Mucosa of stomach (tissue), 1 donor: Measurements from ENCODE around the gene NME7.
"Not testable (repeated sequence)": the region's sequence is repeated elsewhere in the genome, so short reads cannot be mapped to it uniquely, and the experiment has no call there.

Experiments used
- H3K27me3 ChIP-seq: one replicate; pipeline ENCODE4 v1.7.0; 2013; ENCODE audit warnings: mild to moderate bottlenecking, low read length; ENCODE audit not compliant: control insufficient read depth, insufficient read depth
- H3K36me3 ChIP-seq: one replicate; pipeline ENCODE4 v1.7.0; 2013; ENCODE audit warnings: low read length; ENCODE audit not compliant: control insufficient read depth, insufficient read depth
- H3K4me1 ChIP-seq: one replicate; pipeline ENCODE4 v1.7.0; 2013; ENCODE audit warnings: mild to moderate bottlenecking, low read length; ENCODE audit not compliant: control insufficient read depth, insufficient read depth
- H3K4me3 ChIP-seq: one replicate; pipeline ENCODE4 v1.7.0; 2013; ENCODE audit warnings: low read length
- H3K9ac ChIP-seq: one replicate; pipeline ENCODE4 v1.7.0; 2013; ENCODE audit warnings: mild to moderate bottlenecking, low read length, moderate library complexity
- H3K9me3 ChIP-seq: one replicate; pipeline ENCODE4 v1.7.0; 2013; ENCODE audit warnings: mild to moderate bottlenecking, low read length, moderate library complexity; ENCODE audit not compliant: control insufficient read depth
- donor health status: Pancreatic carcinoma.

The NME7 gene

GRCh38 chr1:169200319-169200718 is 167.3 kb downstream of the NME7 start:
- H3K9ac ChIP-seq, result no peak overlapping the region
- no peaks in the 10 kb centered on the region for H3K9me3 ChIP-seq
- H3K4me3 ChIP-seq, result no peak overlapping the region
- H3K27me3 ChIP-seq, result no peaks in the 10 kb centered on the region
- H3K36me3 ChIP-seq, result no peaks in the 10 kb centered on the region
- no peaks in the 10 kb centered on the region for H3K4me1 ChIP-seq

DNA sequence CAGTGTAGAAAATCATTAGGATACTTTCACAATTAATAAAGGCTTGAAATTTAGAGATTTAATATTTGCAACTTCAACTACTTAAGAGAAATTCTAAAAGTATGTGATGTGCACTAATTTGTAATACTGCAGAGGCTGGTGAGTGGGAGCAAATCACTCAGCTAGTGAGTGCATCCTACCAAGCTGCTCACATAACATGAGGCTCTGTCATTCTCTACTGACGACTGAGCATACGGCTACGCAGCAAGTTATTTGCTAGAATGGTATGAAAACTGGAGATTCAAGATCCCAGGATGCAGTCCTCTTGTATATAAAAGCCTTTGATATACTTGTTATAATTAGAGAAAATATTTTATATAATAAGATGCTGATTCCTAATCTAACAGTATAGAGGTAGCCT is 171.0 kb downstream of the NME7 start:
- H3K4me3 ChIP-seq, result no peak overlapping the region
- H3K9me3 ChIP-seq, result no peaks in the 10 kb centered on the region
- H3K36me3 ChIP-seq, result no peaks in the 10 kb centered on the region
- no peaks in the 10 kb centered on the region for H3K27me3 ChIP-seq
- no peak overlapping the region for H3K9ac ChIP-seq
- H3K4me1 ChIP-seq, result no peaks in the 10 kb centered on the region

GRCh38 chr1:169196161-169196560 is 171.4 kb downstream of the NME7 start:
- Histone ChIP-seq H3K36me3 (no peaks in the 10 kb centered on the region), H3K27me3 (no peaks in the 10 kb centered on the region), H3K9ac (no peak overlapping the region), H3K9me3 (no peaks in the 10 kb centered on the region), H3K4me3 (no peak overlapping the region), H3K4me1 (no peaks in the 10 kb centered on the region)

- no peaks in the 10 kb centered on the region for H3K36me3 ChIP-seq
- no peak overlapping the region for H3K4me3 ChIP-seq
- no peaks in the 10 kb centered on the region for H3K9me3 ChIP-seq
- no peaks in the 10 kb centered on the region for H3K27me3 ChIP-seq
- no peak overlapping the region for H3K9ac ChIP-seq
- no peaks in the 10 kb centered on the region for H3K4me1 ChIP-seq
These were observed 174.3 kb downstream of the NME7 start for GRCh38 chr1:169193191-169193850.

DNA sequence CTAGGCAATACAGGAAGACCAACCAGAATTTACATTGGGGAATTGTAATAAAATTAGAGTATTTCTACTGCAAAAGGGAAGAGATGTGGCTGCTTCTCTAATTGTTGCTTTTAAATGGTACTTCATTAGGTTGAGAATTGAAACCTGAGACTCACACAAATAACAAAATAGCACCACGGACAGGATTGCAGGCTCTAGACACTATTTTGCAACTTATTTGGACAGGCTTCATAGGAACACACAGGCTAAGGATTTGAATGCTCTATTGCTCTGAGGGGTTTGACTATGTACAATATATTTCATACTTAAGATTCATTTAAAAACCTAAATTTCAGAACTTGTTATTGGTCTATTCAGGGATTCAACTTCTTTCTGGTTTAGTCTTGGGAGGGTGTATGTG is 181.5 kb downstream of the NME7 start:
- H3K36me3 ChIP-seq, result no peaks in the 10 kb centered on the region
- no peak overlapping the region for H3K4me3 ChIP-seq

DNA sequence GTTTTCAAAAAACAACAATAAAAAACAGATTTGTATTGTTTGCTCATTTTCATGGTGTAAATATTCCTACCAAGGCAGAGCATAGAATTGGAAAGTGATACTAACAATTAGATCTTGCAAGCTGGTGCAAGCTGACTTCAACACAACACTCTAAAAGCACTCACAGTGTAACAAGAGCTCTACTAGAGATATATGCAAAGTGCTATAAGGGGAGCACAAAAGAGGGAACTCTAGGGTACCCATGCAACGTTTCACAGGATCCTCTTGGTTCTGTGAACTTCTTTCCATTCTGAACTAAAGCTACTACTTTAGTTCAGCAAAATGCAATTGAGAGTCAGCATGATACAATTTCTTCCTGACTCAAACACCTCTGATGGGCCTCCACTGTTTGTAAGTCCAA is 182.8 kb downstream of the NME7 start:
- Histone ChIP-seq H3K36me3 (no peaks in the 10 kb centered on the region), H3K9ac (no peak overlapping the region), H3K27me3 (no peaks in the 10 kb centered on the region), H3K4me3 (no peak overlapping the region), H3K4me1 (no peaks in the 10 kb centered on the region), H3K9me3 (no peaks in the 10 kb centered on the region)

More for the DNA sequence above, 181.5 kb downstream of the NME7 start:
- Histone ChIP-seq H3K9me3 (no peaks in the 10 kb centered on the region), H3K4me1 (no peaks in the 10 kb centered on the region), H3K27me3 (no peaks in the 10 kb centered on the region), H3K9ac (no peak overlapping the region)

DNA sequence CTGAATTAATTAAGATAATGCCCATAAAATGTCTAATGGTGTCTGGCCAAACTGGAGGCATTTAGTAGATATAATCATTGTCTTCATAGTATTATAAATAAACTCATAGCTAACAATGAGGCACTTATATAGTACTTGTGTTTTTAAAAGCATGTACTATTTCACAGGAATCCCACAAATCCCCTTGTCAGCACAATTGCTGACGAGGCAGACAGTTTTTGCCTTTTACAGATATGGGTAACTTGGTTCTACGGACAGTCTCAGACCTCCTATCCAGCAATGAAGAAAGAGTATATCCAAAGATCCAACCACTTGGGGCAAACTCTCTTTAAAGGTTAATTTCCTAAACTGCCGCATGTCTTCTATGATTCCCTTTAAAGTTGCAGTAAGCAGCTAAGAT is 187.4 kb downstream of the NME7 start:
- Histone ChIP-seq H3K4me3 (no peak overlapping the region), H3K36me3 (no peaks in the 10 kb centered on the region), H3K9ac (no peak overlapping the region), H3K4me1 (no peaks in the 10 kb centered on the region), H3K27me3 (no peaks in the 10 kb centered on the region), H3K9me3 (no peaks in the 10 kb centered on the region)

GRCh38 chr1:169179431-169179830 is 188.2 kb downstream of the NME7 start:
- H3K27me3 ChIP-seq, H3K4me3 ChIP-seq, H3K9ac ChIP-seq, H3K36me3 ChIP-seq, H3K9me3 ChIP-seq, H3K4me1 ChIP-seq: not testable (repeated sequence)

- no peaks in the 10 kb centered on the region for H3K27me3 ChIP-seq
- H3K4me1 ChIP-seq, result no peaks in the 10 kb centered on the region
- H3K4me3 ChIP-seq, result no peak overlapping the region
- no peak overlapping the region for H3K9ac ChIP-seq
- no peaks in the 10 kb centered on the region for H3K9me3 ChIP-seq
- H3K36me3 ChIP-seq, result no peaks in the 10 kb centered on the region
These were observed 192.1 kb downstream of the NME7 start for GRCh38 chr1:169175461-169175860.

- H3K4me1 ChIP-seq, result peaks cover 12% of the 10 kb centered on the region
- no peak overlapping the region for H3K4me3 ChIP-seq
- H3K27me3 ChIP-seq, result no peaks in the 10 kb centered on the region
These were observed 204.5 kb downstream of the NME7 start for GRCh38 chr1:169163059-169163458.

DNA sequence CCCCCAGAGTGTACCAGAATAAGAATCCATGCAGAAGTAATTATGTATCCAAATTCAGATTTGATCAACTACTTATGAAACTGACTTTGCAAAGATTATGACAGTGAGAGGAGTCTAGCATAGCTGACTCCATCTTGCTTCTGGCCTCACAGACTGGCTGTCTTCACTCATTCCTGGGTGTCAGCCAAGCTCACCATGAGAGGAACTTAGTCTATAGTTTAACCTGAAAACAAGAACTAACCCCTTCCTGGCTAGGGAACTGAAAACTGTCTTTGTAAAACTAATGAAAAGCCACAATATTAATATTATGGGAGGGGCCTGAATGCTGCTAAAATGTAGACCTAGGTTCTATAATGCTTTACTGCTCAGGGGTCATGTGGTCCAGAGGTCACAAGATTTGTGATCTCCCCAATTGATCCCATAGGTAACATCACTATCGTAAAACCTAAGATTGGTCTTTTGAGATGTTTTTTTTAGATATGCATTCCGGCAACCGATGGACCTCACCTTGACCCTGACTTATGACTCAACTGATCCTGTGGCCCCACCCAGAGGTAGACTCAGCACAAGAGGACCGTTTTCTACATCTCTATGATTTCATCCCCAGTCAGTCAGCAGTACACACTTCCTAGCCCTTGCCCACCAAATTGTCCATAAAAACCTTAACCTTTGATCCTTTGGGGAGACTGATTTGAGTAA is 206.0 kb downstream of the NME7 start:
- Histone ChIP-seq H3K4me1 (peaks cover 16% of the 10 kb centered on the region), H3K27me3 (no peaks in the 10 kb centered on the region), H3K36me3 (no peaks in the 10 kb centered on the region), H3K4me3 (no peak overlapping the region), H3K9ac (no peak overlapping the region), H3K9me3 (no peaks in the 10 kb centered on the region)

More at GRCh38 chr1:169163059-169163458, 204.5 kb downstream of the NME7 start:
- no peaks in the 10 kb centered on the region for H3K36me3 ChIP-seq
- no peaks in the 10 kb centered on the region for H3K9me3 ChIP-seq
- no peak overlapping the region for H3K9ac ChIP-seq

DNA sequence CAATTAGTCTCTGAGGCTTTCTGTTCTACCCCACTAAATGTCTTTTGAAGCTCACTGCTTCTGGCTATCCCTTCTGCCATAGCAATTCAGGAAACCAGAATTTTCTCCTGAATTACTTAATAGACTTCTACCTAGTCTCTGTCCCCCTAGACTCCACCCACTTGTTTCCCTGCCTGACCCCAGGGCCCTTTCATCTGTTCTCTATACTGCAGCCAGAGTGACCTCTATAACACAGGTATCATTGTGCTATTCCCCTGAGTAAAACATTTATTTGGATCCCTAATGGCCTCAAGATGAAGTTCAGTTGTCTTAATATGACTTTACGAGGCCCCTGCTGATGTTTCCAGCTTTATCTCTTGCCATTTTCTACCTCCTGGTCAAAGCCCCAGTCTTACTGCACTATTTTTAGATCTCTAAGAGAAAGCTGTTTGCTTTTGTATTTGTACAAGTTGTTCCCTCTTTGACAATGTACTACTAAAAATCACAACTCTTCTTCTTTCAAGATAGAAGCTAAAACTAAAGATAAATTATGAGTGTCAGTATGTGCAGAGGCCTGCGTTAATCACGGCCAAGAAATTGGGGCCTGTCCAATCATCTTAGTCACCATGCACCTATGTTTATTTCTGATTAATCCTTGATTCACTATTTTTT is 206.6 kb downstream of the NME7 start:
- H3K36me3 ChIP-seq, result no peaks in the 10 kb centered on the region
- no peak overlapping the region for H3K4me3 ChIP-seq
- no peaks in the 10 kb centered on the region for H3K27me3 ChIP-seq
- H3K9me3 ChIP-seq, result no peaks in the 10 kb centered on the region
- no peak overlapping the region for H3K9ac ChIP-seq
- peaks cover 17% of the 10 kb centered on the region for H3K4me1 ChIP-seq
